Activated CD8-positive, alpha-beta memory T cell treated with anti-CD3 and anti-CD28 coated beads, Interleukin-2, amount 10 ng/mL, durations not matched to agents 7 days and 5 days (primary cell): ENCODE measurements around the gene ZNG1F. TPM values are rescaled to one million over a fixed set of nuclear protein-coding genes. Genes with fewer than 3 reads are reported as not detected.
"Not testable (repeated sequence)": the region's sequence is repeated elsewhere in the genome, so short reads cannot be mapped to it uniquely, and the experiment has no call there.

Source experiments
- ATAC-seq: fragments of 150-1000 bp; cut with Tn5 transposase; one replicate; pipeline ENCODE4 v1.10.0; 2021; ENCODE audit warnings: moderate library complexity
- CTCF ChIA-PET: fragments of 350-600 bp; sonication (Branson Sonifier 250); formaldehyde crosslinking; loops from one replicate; lab custom pipeline; 2021; ENCODE audit warnings: antibody characterized with exemption; lab: Charles Lee
- DNase-seq: peaks from one replicate; pipeline ENCODE4 v3.0.0-alpha.2; 2020
- H3K27ac Mint-ChIP-seq: one replicate; pipeline ENCODE4 v1.8.0; 2021; ENCODE audit warnings: mild to moderate bottlenecking, mixed read lengths
- H3K27me3 Mint-ChIP-seq: one replicate; pipeline ENCODE4 v1.8.0; 2021; ENCODE audit warnings: mixed read lengths
- H3K36me3 Mint-ChIP-seq: one replicate; pipeline ENCODE4 v1.8.0; 2021; ENCODE audit warnings: mild to moderate bottlenecking, mixed read lengths
- H3K4me1 Mint-ChIP-seq: one replicate; pipeline ENCODE4 v1.8.0; 2021; ENCODE audit warnings: mixed read lengths
- H3K4me3 Mint-ChIP-seq: one replicate; pipeline ENCODE4 v1.8.0; 2021; ENCODE audit warnings: mild to moderate bottlenecking, moderate library complexity, mixed read lengths
- H3K9me3 Mint-ChIP-seq: one replicate; pipeline ENCODE4 v1.8.0; 2022; ENCODE audit warnings: low read depth, mixed read lengths
- microRNA-seq: library from miRNA; unstranded; fragments of <30 nt; microRNA quantifications from one replicate; pipeline ENCODE4 v1.2.0, GENCODE V29; 2022
- total RNA-seq, 2 experiments: library from RNA; stranded (reverse); gene quantifications; one replicate each; pipeline ENCODE4 v1.2.3, GENCODE V29; 2021

The ZNG1F gene
- total RNA-seq, 2 experiments from 2014 or later: 14.1 to 14.3 TPM

GRCh38 chr9:41086685-41087084 is 102.4 kb downstream of the ZNG1F start:
- CTCF ChIA-PET, H3K4me1 Mint-ChIP-seq, H3K9me3 Mint-ChIP-seq: not testable (repeated sequence)

GRCh38 chr9:41086215-41086614 is 102.9 kb downstream of the ZNG1F start:
- ATAC-seq, H3K4me3 Mint-ChIP-seq, DNase-seq, H3K9me3 Mint-ChIP-seq, H3K36me3 Mint-ChIP-seq, H3K4me1 Mint-ChIP-seq, CTCF ChIA-PET, H3K27ac Mint-ChIP-seq: not testable (repeated sequence)
- H3K27me3 Mint-ChIP-seq: peaks cover 31% of the 10 kb centered on the region

More at GRCh38 chr9:41086685-41087084, 102.4 kb downstream of the ZNG1F start:
- peaks cover 31% of the 10 kb centered on the region for H3K27me3 Mint-ChIP-seq
- not testable (repeated sequence) for H3K36me3 Mint-ChIP-seq, H3K4me3 Mint-ChIP-seq, H3K27ac Mint-ChIP-seq, ATAC-seq, DNase-seq

- peaks cover 23% of the 10 kb centered on the region for H3K27me3 Mint-ChIP-seq
- H3K4me3 Mint-ChIP-seq, CTCF ChIA-PET, H3K4me1 Mint-ChIP-seq, H3K9me3 Mint-ChIP-seq, DNase-seq, ATAC-seq, H3K27ac Mint-ChIP-seq, H3K36me3 Mint-ChIP-seq: not testable (repeated sequence)
Measured at GRCh38 chr9:41082358-41082757, 106.8 kb downstream of the ZNG1F start.

Small RNA genes within 50 kb of the gene (microRNA-seq; reads per million reads assigned to microRNA genes)
- not detected for gene MIR4477A

Other genes with a start within 250 kb of the ZNG1F start
- not detected for gene FOXD4L6, start 60.6 kb downstream of the ZNG1F start, total RNA-seq